ENCODE data around the gene MFSD2A.
"Not testable (repeated sequence)": the region's sequence is repeated elsewhere in the genome, so short reads cannot be mapped to it uniquely, and the experiment has no call there.

The MFSD2A gene

GRCh38 chr1:40001456-40001855 is 46.5 kb downstream of the MFSD2A start:
- in situ Hi-C loops (cut with HindIII; ENCODE audit: low sequenced_read_pairs): no loop called here

- in situ Hi-C loops (cut with HindIII; ENCODE audit: low sequenced_read_pairs): no loop called here
Observed at GRCh38 chr1:40003156-40004093, 48.5 kb downstream of the MFSD2A start.

GRCh38 chr1:40004857-40005256 is 49.9 kb downstream of the MFSD2A start:
- in situ Hi-C loops (cut with HindIII; ENCODE audit: low sequenced_read_pairs): no loop called here

GRCh38 chr1:40007481-40008034 is 52.6 kb downstream of the MFSD2A start:
- in situ Hi-C loops (cut with HindIII; ENCODE audit: low sequenced_read_pairs): not testable (repeated sequence)

GRCh38 chr1:40011198-40011597 is 56.3 kb downstream of the MFSD2A start:
- in situ Hi-C loops (cut with HindIII; ENCODE audit: low sequenced_read_pairs): no loop called here

GRCh38 chr1:40014253-40014706 is 59.3 kb downstream of the MFSD2A start:
- in situ Hi-C loops (cut with HindIII; ENCODE audit: low sequenced_read_pairs): no loop called here

- in situ Hi-C loops (cut with HindIII; ENCODE audit: low sequenced_read_pairs): no loop called here
Observed at GRCh38 chr1:40014812-40015594, 60.1 kb downstream of the MFSD2A start.

- in situ Hi-C loops (cut with HindIII; ENCODE audit: low sequenced_read_pairs): no loop called here
Observed at GRCh38 chr1:40017951-40018575, 63.1 kb downstream of the MFSD2A start.
